HG03097 (cell line): ENCODE data around the gene DAPK2.
"Not testable (repeated sequence)": the region's sequence is repeated elsewhere in the genome, so short reads cannot be mapped to it uniquely, and the experiment has no call there.

ENCODE experiments used
- ATAC-seq: cut with Tn5 transposase; IDR thresholded peaks from one replicate; pipeline ENCODE4 v1.9.1; 2021; ENCODE audit not compliant: unreplicated experiment, low FRiP score

Gene DAPK2

DNA sequence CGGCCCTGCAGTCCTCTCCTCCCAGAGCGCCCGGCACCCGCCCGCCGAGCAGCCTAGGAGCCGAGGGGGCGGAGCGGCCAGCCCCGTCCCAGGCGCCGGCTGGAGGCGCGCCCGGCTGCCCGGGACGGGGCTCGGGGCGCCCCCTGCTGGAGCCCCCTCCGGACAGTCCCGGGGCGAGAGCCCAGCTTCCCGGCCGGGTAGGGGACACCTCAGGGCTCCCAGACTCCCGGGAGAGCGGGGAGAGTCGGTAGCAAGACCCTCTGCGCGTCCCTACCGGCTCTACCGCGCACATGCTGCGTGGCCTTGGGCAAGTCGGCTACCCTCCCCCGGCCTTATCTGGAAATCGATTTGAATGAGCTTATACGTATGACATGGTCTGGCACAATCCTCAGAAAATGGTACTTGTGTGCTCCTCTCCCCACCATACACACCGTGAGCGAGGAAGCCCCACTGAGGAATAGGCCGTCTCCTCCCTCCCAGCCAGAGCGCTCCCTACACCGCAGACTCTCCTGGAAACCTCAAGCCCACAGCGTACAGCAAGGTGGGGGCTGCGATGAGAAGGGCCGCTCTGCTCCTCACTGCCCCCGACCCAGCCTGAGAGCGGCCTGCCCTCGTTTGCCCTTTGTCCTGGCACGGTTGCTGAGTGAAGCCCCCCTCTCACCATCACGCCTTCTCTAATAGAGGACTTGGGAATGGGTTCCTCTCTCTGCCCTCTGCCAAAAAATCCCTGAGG, at the start of gene DAPK2:
TSS of gene DAPK2 (minus strand) at position 65 of the 733 bp plus-strand sequence. CDS start 6,224 bp downstream, outside the sequence.
- ATAC-seq: no peak

DNA sequence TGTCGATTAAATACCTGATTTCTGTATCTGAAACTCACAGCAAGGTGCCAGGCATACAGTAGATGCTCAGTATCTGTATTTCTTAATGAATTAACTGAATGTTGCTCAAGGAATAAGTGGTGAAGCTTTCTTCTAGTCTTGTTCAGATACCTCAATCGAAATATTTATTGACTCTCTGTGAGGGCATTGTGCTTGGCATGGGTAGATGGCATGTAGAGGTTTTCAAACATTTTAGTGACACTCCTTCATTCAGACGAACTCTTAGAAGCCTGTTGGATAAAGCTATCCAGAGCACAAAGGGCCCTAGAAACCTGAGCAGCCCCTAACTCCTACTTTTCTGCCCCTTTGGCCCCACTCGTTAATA, 49.1 kb upstream of the DAPK2 start:
- ATAC-seq: no peak

GRCh38 chr15:64093627-64094417, 47.5 kb upstream of the DAPK2 start, which contains the start of gene CIAO2A:
CIAO2A (minus strand) TSS chr15:64093838; CDS start chr15:64093768, 70 bp downstream.
- ATAC-seq: peak; percentile 51

DNA sequence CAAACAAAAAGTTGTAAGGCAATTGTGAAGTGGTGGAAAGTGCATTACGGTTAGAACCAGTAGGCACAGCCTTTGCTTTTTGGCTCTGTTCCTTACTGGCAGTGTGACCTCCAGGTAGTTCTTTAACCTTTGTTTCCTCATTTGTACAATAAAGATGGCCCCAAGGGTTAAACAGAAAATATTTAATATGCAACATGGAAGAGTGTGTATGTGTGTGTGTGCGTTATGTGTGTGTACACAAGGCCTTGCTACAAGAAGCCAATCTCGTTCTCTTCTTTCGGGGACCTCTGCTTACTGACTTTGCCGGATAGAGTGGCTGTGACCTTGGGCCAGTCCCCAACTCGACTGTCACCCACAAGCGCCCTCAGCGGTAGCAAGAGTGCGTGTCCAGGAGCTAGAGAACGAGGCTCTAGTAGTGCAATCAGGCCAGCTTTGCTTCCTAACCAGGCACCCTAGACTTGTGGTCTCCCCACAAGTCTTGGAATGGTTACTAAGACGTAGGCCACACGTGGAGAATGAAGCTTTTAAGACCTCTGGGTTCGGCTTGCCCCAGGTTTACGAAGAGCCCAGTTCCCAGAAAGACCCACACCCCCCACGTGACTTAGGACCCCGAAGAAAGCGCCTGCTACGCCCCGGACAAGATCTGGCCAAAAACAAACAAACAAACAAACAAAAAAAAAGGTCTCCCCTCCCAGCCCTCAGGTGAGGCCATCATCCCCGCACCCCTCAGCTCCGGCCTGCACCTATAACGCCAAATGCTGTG, 46.8 kb upstream of the DAPK2 start:
- ATAC-seq: no peak

GRCh38 chr15:64092075-64092820, 46.0 kb upstream of the DAPK2 start:
- ATAC-seq: no peak

GRCh38 chr15:64090527-64090926, 44.2 kb upstream of the DAPK2 start:
- no peak for ATAC-seq

GRCh38 chr15:64089543-64090280, 43.4 kb upstream of the DAPK2 start:
- ATAC-seq: no peak

DNA sequence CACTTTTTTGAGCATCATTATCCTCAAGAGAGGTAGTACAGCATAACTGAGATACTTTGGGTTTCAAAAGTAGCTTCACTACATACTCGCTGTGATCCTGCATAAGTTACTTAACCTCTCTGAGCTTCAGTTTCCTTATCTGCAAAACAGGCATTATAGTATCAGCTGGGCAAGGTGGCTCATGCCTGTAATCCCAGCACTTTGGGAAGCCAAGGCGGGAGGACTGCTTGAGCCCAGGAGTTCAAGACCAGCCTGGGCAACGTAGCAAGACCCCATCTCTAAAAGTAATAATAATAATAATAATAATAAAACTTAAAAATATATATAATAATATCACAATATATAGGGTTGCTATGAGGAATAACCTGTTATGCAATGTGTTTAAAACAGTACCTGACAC, 36.5 kb upstream of the DAPK2 start:
- ATAC-seq: no peak

DNA sequence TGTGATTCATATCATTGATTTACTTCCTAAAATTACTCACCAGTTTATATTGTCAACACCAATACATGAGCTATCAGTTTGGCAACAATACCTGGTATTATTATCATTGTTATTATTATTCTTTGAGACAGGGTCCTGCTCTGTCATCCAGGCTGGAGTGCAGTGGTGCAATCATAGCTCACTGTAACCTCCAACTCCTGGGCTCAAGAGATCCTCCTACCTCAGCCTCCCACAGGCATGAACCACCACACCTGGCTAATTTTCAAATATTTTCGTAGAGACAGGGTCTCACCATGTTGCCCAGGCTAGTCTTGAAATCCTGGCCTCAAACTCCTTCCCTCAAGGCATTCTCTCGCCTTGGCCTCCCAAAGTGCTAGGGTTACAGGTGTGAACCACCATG, 27.2 kb upstream of the DAPK2 start:
- not testable (repeated sequence) for ATAC-seq

GRCh38 chr15:64072812-64073211, 26.5 kb upstream of the DAPK2 start:
- no peak for ATAC-seq

GRCh38 chr15:64071931-64072765, 25.9 kb upstream of the DAPK2 start:
- ATAC-seq: no peak

DNA sequence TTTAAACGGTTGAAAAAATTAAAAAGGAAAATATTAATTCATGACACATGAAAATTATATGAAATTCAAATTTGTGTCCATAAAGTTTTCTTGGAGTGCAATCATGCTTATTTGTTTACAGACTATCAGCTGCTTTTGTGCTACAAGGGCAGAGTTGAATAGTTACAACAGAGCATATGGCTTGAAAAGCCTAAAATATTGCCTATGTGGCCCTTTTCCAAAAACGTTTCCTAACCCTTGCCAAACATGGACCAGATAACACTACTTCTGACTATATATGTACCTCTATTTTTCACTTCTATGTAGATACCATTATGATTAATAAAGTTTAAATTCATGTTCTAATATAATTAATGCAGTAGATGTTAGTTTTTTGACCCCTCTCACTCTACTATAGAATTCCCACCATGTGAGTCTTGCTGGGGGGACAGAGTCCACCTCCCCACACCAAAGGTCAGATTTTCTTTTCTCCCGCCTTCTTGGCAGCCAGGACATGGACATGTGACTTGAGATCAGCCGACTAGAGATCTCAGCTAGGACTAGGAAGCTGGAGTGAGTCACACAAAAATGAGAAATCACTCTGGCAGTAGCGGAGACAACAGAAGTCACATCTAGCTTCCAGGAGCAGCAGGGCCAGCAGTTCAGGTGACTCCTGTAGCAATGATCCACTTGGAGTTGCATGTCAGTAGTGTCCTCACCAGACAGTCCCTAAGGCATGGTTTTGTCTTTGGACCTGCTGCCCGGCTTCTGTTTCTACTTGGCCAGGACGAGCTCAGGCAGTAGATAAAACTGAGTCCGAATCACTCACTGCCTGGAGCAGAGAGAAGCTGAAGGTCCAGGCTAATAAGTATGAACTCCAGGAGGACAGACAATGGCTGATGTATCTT, 24.9 kb upstream of the DAPK2 start:
- ATAC-seq: no peak

- ATAC-seq: no peak
These were observed 23.8 kb upstream of the DAPK2 start for GRCh38 chr15:64070106-64070505.

- ATAC-seq: no peak
These were observed 21.8 kb upstream of the DAPK2 start for GRCh38 chr15:64068133-64068532.

- ATAC-seq: no peak
These were observed 21.3 kb upstream of the DAPK2 start for GRCh38 chr15:64067564-64068030.

DNA sequence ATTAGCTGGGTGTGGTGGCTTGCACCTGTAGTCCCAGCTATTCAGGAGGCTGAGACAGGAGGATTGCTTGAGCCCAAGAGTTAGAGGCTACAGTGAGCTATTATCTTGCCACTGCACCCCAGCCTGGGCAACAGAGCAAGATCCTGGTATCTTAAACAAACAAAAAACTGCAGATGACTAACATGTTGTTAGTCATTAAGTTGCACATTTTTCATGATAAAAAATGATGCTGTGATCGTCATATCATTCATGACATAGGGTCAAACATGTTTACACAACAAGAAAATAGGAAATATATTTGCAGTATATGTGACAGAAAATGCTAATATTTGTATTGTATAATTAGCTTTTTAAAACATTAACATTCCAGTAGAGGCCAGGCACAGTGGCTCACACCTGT, 20.2 kb upstream of the DAPK2 start:
- no peak for ATAC-seq

GRCh38 chr15:64060716-64061115, 14.4 kb upstream of the DAPK2 start:
- no peak for ATAC-seq

GRCh38 chr15:64059104-64059503, 12.8 kb upstream of the DAPK2 start:
- ATAC-seq: not testable (repeated sequence)
